Osteoblast (primary cell): ENCODE results near the gene STIM2. TPM values are rescaled to one million over a fixed set of nuclear protein-coding genes. Genes with fewer than 3 reads are reported as not detected.
A peak's percentile ranks its signal among the peaks of the same experiment; 100 is the strongest.
"Not testable (repeated sequence)": the region's sequence is repeated elsewhere in the genome, so short reads cannot be mapped to it uniquely, and the experiment has no call there.

ENCODE experiments used
- DNase-seq: peaks from one replicate; pipeline ENCODE4 v3.0.0; 2011; ENCODE audit warnings: low spot score, mixed read lengths; ENCODE audit not compliant: insufficient read length; ENCODE audit errors: missing footprints
- H2AFZ ChIP-seq: 2 replicates; pipeline ENCODE4 v1.6.0; 2011; ENCODE audit warnings: mild to moderate bottlenecking, low read length
- H3K27ac ChIP-seq: 2 replicates; pipeline ENCODE4 v1.5.1; 2011; ENCODE audit warnings: mild to moderate bottlenecking, low read depth, low read length, moderate library complexity
- H3K27me3 ChIP-seq: 2 replicates; pipeline ENCODE4 v1.6.0; 2012; ENCODE audit warnings: mild to moderate bottlenecking, control low read depth, inconsistent platforms, low read length, moderate library complexity; ENCODE audit not compliant: insufficient read depth
- H3K36me3 ChIP-seq: 2 replicates; pipeline ENCODE4 v1.5.1; 2011; ENCODE audit warnings: mild to moderate bottlenecking, low read length, control low read depth, moderate library complexity; ENCODE audit not compliant: insufficient read depth
- H3K4me1 ChIP-seq: 2 replicates; pipeline ENCODE4 v1.5.1; 2011; ENCODE audit warnings: mild to moderate bottlenecking, low read length, control low read depth, moderate library complexity; ENCODE audit not compliant: insufficient read depth
- H3K4me2 ChIP-seq: 2 replicates; pipeline ENCODE4 v1.6.0; 2011; ENCODE audit warnings: mild to moderate bottlenecking, low read length; ENCODE audit not compliant: insufficient read depth
- H3K4me3 ChIP-seq: fragments of 200-600 bp; sonication (generic); 3 replicates; pipeline ENCODE4 v1.5.1; 2012; ENCODE audit warnings: mild to moderate bottlenecking, low read length, inconsistent platforms; ENCODE audit not compliant: insufficient read depth
- H3K79me2 ChIP-seq: 2 replicates; pipeline ENCODE4 v1.6.0; 2012; ENCODE audit warnings: mild to moderate bottlenecking, low read length, control low read depth, inconsistent platforms; ENCODE audit not compliant: insufficient read depth
- H3K9me3 ChIP-seq: 2 replicates; pipeline ENCODE4 v1.5.1; 2011; ENCODE audit warnings: low read depth, low read length, control low read depth
- H4K20me1 ChIP-seq: 2 replicates; pipeline ENCODE4 v1.6.0; 2012; ENCODE audit warnings: mild to moderate bottlenecking, low read length, control low read depth; ENCODE audit not compliant: insufficient read depth
- CTCF ChIP-seq: IDR thresholded peaks from 2 replicates; pipeline ENCODE4 v1.5.1; 2011; ENCODE audit warnings: mild to moderate bottlenecking, low read depth, low read length, moderate library complexity; ENCODE audit errors: extremely low read depth
- total RNA-seq: library from RNA; depleted of rRNA; stranded (reverse); fragments of >200 nt; gene quantifications from 2 replicates; pipeline ENCODE4 v1.2.3, GENCODE V29; 2012

The STIM2 gene
- total RNA-seq, result 14.8 and 15.3 TPM in 2 replicates

GRCh38 chr4:26860157-26860921 lies at the start of gene STIM2:
TSS of gene STIM2 (plus strand) at chr4:26860841.
- peak; percentile 28 for TF ChIP-seq CTCF
- Histone ChIP-seq H3K9me3 (no peaks in the 10 kb centered on the region), H3K27ac (peak within 1 kb of the TSS; percentile 67), H4K20me1 (peaks cover 8% of the 10 kb centered on the region), H2AFZ (peak within 1 kb of the TSS; percentile 98), H3K27me3 (no peaks in the 10 kb centered on the region), H3K36me3 (no peaks in the 10 kb centered on the region), H3K4me1 (peaks cover 26% of the 10 kb centered on the region), H3K4me3 (peak within 1 kb of the TSS; percentile 87), H3K4me2 (peak within 1 kb of the TSS; percentile 94), H3K79me2 (peaks cover 36% of the 10 kb centered on the region)
- peak; percentile 97 for DNase-seq

GRCh38 chr4:26811571-26811970 lies 49.1 kb upstream of the STIM2 start:
- not testable (repeated sequence) for H3K4me2 ChIP-seq, H3K27ac ChIP-seq, H3K27me3 ChIP-seq, DNase-seq, H3K4me1 ChIP-seq, H3K4me3 ChIP-seq, H3K9me3 ChIP-seq, H2AFZ ChIP-seq, H4K20me1 ChIP-seq, H3K36me3 ChIP-seq, H3K79me2 ChIP-seq

- H3K9me3 ChIP-seq, result no peaks in the 10 kb centered on the region
- H3K79me2 ChIP-seq, result no peaks in the 10 kb centered on the region
- H4K20me1 ChIP-seq, result no peaks in the 10 kb centered on the region
- H3K4me2 ChIP-seq, result no peak overlapping the region
- H3K4me3 ChIP-seq, result no peak overlapping the region
- peak overlapping the region; percentile 30 for H2AFZ ChIP-seq
- H3K27me3 ChIP-seq, result no peaks in the 10 kb centered on the region
- H3K36me3 ChIP-seq, result no peaks in the 10 kb centered on the region
- peaks cover 5% of the 10 kb centered on the region for H3K4me1 ChIP-seq
- DNase-seq, result no peak
- no peak overlapping the region for H3K27ac ChIP-seq
- TF ChIP-seq CTCF, result no peak
Measured at GRCh38 chr4:26812049-26812714, 48.5 kb upstream of the STIM2 start.

- H3K79me2 ChIP-seq, result no peaks in the 10 kb centered on the region
- no peak for DNase-seq
- H3K4me1 ChIP-seq, result no peaks in the 10 kb centered on the region
- H3K4me3 ChIP-seq, result no peak overlapping the region
- no peak overlapping the region for H2AFZ ChIP-seq
- no peaks in the 10 kb centered on the region for H4K20me1 ChIP-seq
- no peak overlapping the region for H3K27ac ChIP-seq
- no peak for TF ChIP-seq CTCF
- H3K9me3 ChIP-seq, result no peaks in the 10 kb centered on the region
- H3K4me2 ChIP-seq, result no peak overlapping the region
- no peaks in the 10 kb centered on the region for H3K36me3 ChIP-seq
- no peaks in the 10 kb centered on the region for H3K27me3 ChIP-seq
Measured at GRCh38 chr4:26813698-26814097, 46.9 kb upstream of the STIM2 start.
